Caco-2 (cell line): ENCODE measurements around the gene TNS3. TPM values are rescaled to one million over a fixed set of nuclear protein-coding genes. Genes with fewer than 3 reads are reported as not detected.
A peak's percentile ranks its signal among the peaks of the same experiment; 100 is the strongest.

Source experiments
- BruUV-seq: library from RNA; stranded (reverse); fragments of 400-500 nt; replicated peaks from 2 replicates; lab custom pipeline; 2021; lab: Mats Ljungman, UMichigan
- CTCF ChIA-PET: fragments of 300-600 bp; sonication (Branson Sonifier 250); formaldehyde crosslinking; loops from one replicate; lab custom pipeline; 2022; ENCODE audit warnings: antibody characterized with exemption; lab: Charles Lee
- POLR2A ChIA-PET: fragments of 300-600 bp; sonication (Branson Sonifier 250); formaldehyde crosslinking; loops from one replicate; lab custom pipeline; 2022; ENCODE audit warnings: antibody characterized with exemption; lab: Charles Lee
- DNase-seq, 2 experiments: peaks; one replicate each; pipeline versions ENCODE4 v3.0.0 to v3.0.0-alpha.2; 2020 to 2022
- H3K27me3 ChIP-seq: replicated peaks from 2 replicates; pipeline ENCODE4 v1.6.0; 2011; ENCODE audit warnings: low read length; ENCODE audit not compliant: control insufficient read depth, insufficient read depth
- H3K36me3 ChIP-seq: 2 replicates; pipeline ENCODE4 v1.5.1; 2011; ENCODE audit warnings: low read length; ENCODE audit not compliant: control insufficient read depth, insufficient read depth
- H3K4me1 ChIP-seq: fragments of 250-450 bp; sonication (Bioruptor Pico); 2 replicates; pipeline ENCODE4 v1.5.1; 2020; ENCODE audit warnings: mild to moderate bottlenecking
- H3K4me3 ChIP-seq: 2 replicates; pipeline ENCODE4 v1.5.1; 2011; ENCODE audit warnings: low read depth, mild to moderate bottlenecking, control low read depth, low read length
- H3K9me3 ChIP-seq: fragments of 250-450 bp; sonication (Bioruptor Pico); 2 replicates; pipeline ENCODE4 v1.5.1; 2020; ENCODE audit warnings: mild to moderate bottlenecking, moderate library complexity
- H3K27ac Mint-ChIP-seq: one replicate; pipeline ENCODE4 v1.8.0; 2022; ENCODE audit warnings: mixed read lengths; ENCODE audit not compliant: unreplicated experiment
- H3K27me3 Mint-ChIP-seq: one replicate; pipeline ENCODE4 v1.8.0; 2022; ENCODE audit warnings: mixed read lengths; ENCODE audit not compliant: insufficient read depth, unreplicated experiment
- H3K36me3 Mint-ChIP-seq: one replicate; pipeline ENCODE4 v1.8.0; 2022; ENCODE audit warnings: mild to moderate bottlenecking, mixed read lengths; ENCODE audit not compliant: insufficient read depth, unreplicated experiment
- H3K4me1 Mint-ChIP-seq: one replicate; pipeline ENCODE4 v1.8.0; 2022; ENCODE audit warnings: low read depth, mixed read lengths; ENCODE audit not compliant: unreplicated experiment
- H3K4me3 Mint-ChIP-seq: one replicate; pipeline ENCODE4 v1.8.0; 2022; ENCODE audit warnings: mild to moderate bottlenecking, moderate library complexity, mixed read lengths; ENCODE audit not compliant: unreplicated experiment
- H3K9me3 Mint-ChIP-seq: one replicate; pipeline ENCODE4 v1.8.0; 2022; ENCODE audit warnings: mixed read lengths; ENCODE audit not compliant: unreplicated experiment
- intact Hi-C: fragments of 100-400 bp; cut with micrococcal nuclease; formaldehyde crosslinking; loops from one replicate; pipeline ENCODE4 v1.10.0; 2022; ENCODE audit not compliant: unreplicated experiment
- total RNA-seq: library from RNA; stranded (reverse); gene quantifications from 2 replicates; pipeline ENCODE4 v1.2.3, GENCODE V29; 2022
- TF ChIP-seq, protein P1 (sequence below), 2 experiments: fragments of 200-600 bp in 1 of 2; IDR thresholded peaks; 1 replicate in 1 of 2; 2 replicates in 1 of 2; pipeline versions ENCODE4 v1.5.1 to v1.8.0; 2011 to 2022; ENCODE audit warnings: antibody characterized with exemption in 1 of 2, control low read depth in 1 of 2, inconsistent platforms in 1 of 2, low read depth in 1 of 2, low read length in 1 of 2, mild to moderate bottlenecking in 1 of 2, moderate library complexity in 1 of 2; ENCODE audit not compliant: insufficient read depth in 1 of 2, severe bottlenecking in 1 of 2, unreplicated experiment in 1 of 2

The TNS3 gene
- total RNA-seq, 1 experiment from 2014 or later = 263 TPM

DNA sequence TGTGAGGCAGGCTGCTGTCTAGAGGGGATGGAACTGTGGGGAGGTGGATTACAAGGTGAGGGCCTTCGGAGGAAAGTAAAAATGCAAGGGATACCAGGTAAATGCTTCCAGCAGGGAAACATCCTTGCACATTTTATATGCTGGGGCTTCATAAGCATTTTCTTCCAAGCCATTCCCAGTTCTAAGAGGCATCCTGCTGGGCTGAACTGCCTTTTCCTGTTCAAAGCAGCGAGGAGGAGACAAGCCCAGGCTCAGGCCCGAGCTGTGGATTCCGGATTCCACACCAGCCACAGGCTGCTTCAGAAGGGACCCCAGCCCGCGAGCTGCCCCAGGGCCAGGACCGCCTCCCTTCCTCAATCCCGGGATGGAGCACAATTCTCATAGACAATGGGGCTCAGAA is 249.7 kb downstream of the TNS3 start:
- TF ChIP-seq, protein P1, sequence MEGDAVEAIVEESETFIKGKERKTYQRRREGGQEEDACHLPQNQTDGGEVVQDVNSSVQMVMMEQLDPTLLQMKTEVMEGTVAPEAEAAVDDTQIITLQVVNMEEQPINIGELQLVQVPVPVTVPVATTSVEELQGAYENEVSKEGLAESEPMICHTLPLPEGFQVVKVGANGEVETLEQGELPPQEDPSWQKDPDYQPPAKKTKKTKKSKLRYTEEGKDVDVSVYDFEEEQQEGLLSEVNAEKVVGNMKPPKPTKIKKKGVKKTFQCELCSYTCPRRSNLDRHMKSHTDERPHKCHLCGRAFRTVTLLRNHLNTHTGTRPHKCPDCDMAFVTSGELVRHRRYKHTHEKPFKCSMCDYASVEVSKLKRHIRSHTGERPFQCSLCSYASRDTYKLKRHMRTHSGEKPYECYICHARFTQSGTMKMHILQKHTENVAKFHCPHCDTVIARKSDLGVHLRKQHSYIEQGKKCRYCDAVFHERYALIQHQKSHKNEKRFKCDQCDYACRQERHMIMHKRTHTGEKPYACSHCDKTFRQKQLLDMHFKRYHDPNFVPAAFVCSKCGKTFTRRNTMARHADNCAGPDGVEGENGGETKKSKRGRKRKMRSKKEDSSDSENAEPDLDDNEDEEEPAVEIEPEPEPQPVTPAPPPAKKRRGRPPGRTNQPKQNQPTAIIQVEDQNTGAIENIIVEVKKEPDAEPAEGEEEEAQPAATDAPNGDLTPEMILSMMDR (IDR thresholded peaks at IDR 0.05; ENCODE audit: insufficient read depth in 1 of 2, low read depth in 1 of 2, low read length in 1 of 2, severe bottlenecking in 1 of 2, unreplicated experiment in 1 of 2) = no peak
- no peaks in the 10 kb centered on the region for H3K27me3 Mint-ChIP-seq
- peaks cover 35% of the 10 kb centered on the region for H3K4me1 Mint-ChIP-seq
- no peaks in the 10 kb centered on the region for H3K9me3 Mint-ChIP-seq
- H3K4me3 Mint-ChIP-seq = no peak overlapping the region
- CTCF ChIA-PET = interaction anchor here (0.5 kb wide), 1 partner anchor 487 kb away, joined by 4 read pairs; no protein-coding TSS in a partner anchor
- Histone ChIP-seq H3K4me3 (no peak overlapping the region), H3K9me3 (no peaks in the 10 kb centered on the region), H3K27me3 (no peaks in the 10 kb centered on the region), H3K4me1 (peaks cover 18% of the 10 kb centered on the region), H3K36me3 (peaks cover 4% of the 10 kb centered on the region)
- BruUV-seq = no TSS peak
- peaks cover 94% of the 10 kb centered on the region for H3K36me3 Mint-ChIP-seq
- POLR2A ChIA-PET = no interaction called here
- no peak overlapping the region for H3K27ac Mint-ChIP-seq
- no peak for DNase-seq
- intact Hi-C loops = no loop called here

DNA sequence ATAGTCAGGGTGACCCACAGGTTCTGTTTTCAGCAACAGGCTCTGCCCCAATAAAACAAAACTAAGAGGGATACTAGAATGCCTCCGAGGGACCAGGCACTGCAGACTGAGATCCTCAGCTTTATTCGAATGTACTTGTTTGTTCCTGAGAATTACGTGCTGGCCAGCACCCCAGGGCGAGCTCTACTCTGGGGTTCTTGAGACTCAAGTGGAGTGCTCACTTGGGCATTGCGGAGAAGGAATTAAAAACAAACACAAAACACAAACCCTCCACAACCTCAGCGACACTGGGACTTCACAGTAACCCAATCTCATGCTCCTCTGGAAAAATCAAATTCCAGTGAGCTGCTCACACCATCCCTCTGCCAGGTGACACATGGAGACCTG is 250.7 kb downstream of the TNS3 start:
- BruUV-seq = no TSS peak
- no peaks in the 10 kb centered on the region for H3K9me3 Mint-ChIP-seq
- H3K4me1 ChIP-seq = peaks cover 28% of the 10 kb centered on the region
- no peak for DNase-seq
- H3K36me3 ChIP-seq = peaks cover 4% of the 10 kb centered on the region
- no peak overlapping the region for H3K4me3 Mint-ChIP-seq
- no peaks in the 10 kb centered on the region for H3K27me3 Mint-ChIP-seq
- CTCF ChIA-PET = no interaction called here
- intact Hi-C loops = no loop called here
- no peaks in the 10 kb centered on the region for H3K27me3 ChIP-seq
- TF ChIP-seq, protein P1 (IDR thresholded peaks at IDR 0.05; ENCODE audit: insufficient read depth in 1 of 2, low read depth in 1 of 2, low read length in 1 of 2, severe bottlenecking in 1 of 2, unreplicated experiment in 1 of 2) = no peak
- peak overlapping the region; percentile 11 for H3K27ac Mint-ChIP-seq
- peaks cover 35% of the 10 kb centered on the region for H3K4me1 Mint-ChIP-seq
- H3K4me3 ChIP-seq = no peak overlapping the region
- peaks cover 94% of the 10 kb centered on the region for H3K36me3 Mint-ChIP-seq
- POLR2A ChIA-PET = no interaction called here
- H3K9me3 ChIP-seq = no peaks in the 10 kb centered on the region

DNA sequence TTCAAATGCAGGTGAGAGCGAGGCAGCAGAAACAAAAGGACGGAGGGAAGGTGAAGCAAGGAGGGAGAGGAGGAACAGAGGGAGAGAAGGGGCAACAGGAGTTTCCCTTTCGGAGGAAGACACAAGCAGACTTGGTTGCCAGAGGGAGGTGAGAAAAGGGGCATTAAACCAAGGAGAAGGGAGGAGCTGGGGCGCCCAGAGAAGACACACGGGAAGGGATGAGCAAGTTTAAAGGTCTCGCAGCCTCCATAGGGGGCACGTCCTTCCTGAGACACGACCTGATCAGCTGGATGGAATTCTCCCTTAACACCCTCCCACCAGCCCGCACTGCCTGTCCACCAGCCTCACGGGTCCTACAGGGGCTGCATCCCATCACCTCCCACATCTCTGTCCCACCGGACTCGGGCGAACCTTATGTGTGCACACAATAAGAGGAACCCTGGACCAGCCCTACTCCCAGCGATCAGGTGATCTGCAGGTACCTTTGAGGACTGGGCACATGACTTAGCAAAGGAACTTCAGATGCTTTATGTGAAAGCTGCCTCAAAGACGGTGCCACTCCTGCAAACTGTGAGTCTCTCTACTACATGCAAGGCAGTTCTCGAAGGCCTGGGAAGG is 251.2 kb downstream of the TNS3 start:
- H3K36me3 Mint-ChIP-seq = peaks cover 90% of the 10 kb centered on the region
- POLR2A ChIA-PET = no interaction called here

More for the DNA sequence above, 251.2 kb downstream of the TNS3 start:
- DNase-seq = no peak
- TF ChIP-seq, protein P1 (IDR thresholded peaks at IDR 0.05; ENCODE audit: insufficient read depth in 1 of 2, low read depth in 1 of 2, low read length in 1 of 2, severe bottlenecking in 1 of 2, unreplicated experiment in 1 of 2) = no peak
- no TSS peak for BruUV-seq
- H3K36me3 ChIP-seq = peaks cover 4% of the 10 kb centered on the region
- H3K27me3 Mint-ChIP-seq = no peaks in the 10 kb centered on the region
- peaks cover 35% of the 10 kb centered on the region for H3K4me1 Mint-ChIP-seq
- no peaks in the 10 kb centered on the region for H3K27me3 ChIP-seq
- H3K9me3 ChIP-seq = no peaks in the 10 kb centered on the region
- intact Hi-C loops = no loop called here
- peaks cover 33% of the 10 kb centered on the region for H3K4me1 ChIP-seq
- no peaks in the 10 kb centered on the region for H3K9me3 Mint-ChIP-seq
- CTCF ChIA-PET = no interaction called here
- H3K4me3 ChIP-seq = no peak overlapping the region
- peak overlapping the region; percentile 11 for H3K27ac Mint-ChIP-seq
- H3K4me3 Mint-ChIP-seq = no peak overlapping the region
